ENCODE data around the gene PTGER2. TPM values are rescaled to one million over a fixed set of nuclear protein-coding genes. Genes with fewer than 3 reads are reported as not detected.

The PTGER2 gene
- total RNA-seq, 1 experiment from 2014 or later: 0.10 TPM

- in situ Hi-C loops (cut with HindIII; ENCODE audit: low sequenced_read_pairs): no loop called here
- no peak for DNase-seq (ENCODE audit: low spot score)
Measured at GRCh38 chr14:52303236-52303635, 10.9 kb upstream of the PTGER2 start.

GRCh38 chr14:52304248-52304904 lies 9.7 kb upstream of the PTGER2 start:
- DNase-seq (ENCODE audit: low spot score): no peak
- in situ Hi-C loops (cut with HindIII; ENCODE audit: low sequenced_read_pairs): no loop called here

- no peak for DNase-seq (ENCODE audit: low spot score)
- in situ Hi-C loops (cut with HindIII; ENCODE audit: low sequenced_read_pairs): no loop called here
Measured at GRCh38 chr14:52305014-52305413, 9.1 kb upstream of the PTGER2 start.

- DNase-seq (ENCODE audit: low spot score): no peak
- in situ Hi-C loops (cut with HindIII; ENCODE audit: low sequenced_read_pairs): no loop called here
Measured at GRCh38 chr14:52307376-52307775, 6.7 kb upstream of the PTGER2 start.

- in situ Hi-C loops (cut with HindIII; ENCODE audit: low sequenced_read_pairs): no loop called here
- no peak for DNase-seq (ENCODE audit: low spot score)
Measured at GRCh38 chr14:52307905-52308304, 6.2 kb upstream of the PTGER2 start.

- in situ Hi-C loops (cut with HindIII; ENCODE audit: low sequenced_read_pairs): no loop called here
- no peak for DNase-seq (ENCODE audit: low spot score)
Measured at GRCh38 chr14:52310541-52310940, 3.6 kb upstream of the PTGER2 start.

- in situ Hi-C loops (cut with HindIII; ENCODE audit: low sequenced_read_pairs): no loop called here
- no peak for DNase-seq (ENCODE audit: low spot score)
Measured at GRCh38 chr14:52312931-52313355, 1.2 kb upstream of the PTGER2 start.

- no peak for DNase-seq (ENCODE audit: low spot score)
- in situ Hi-C loops (cut with HindIII; ENCODE audit: low sequenced_read_pairs): no loop called here
Measured at GRCh38 chr14:52313462-52313861, 650 bp upstream of the PTGER2 start.

- DNase-seq (ENCODE audit: low spot score): no peak
- in situ Hi-C loops (cut with HindIII; ENCODE audit: low sequenced_read_pairs): no loop called here
Measured at GRCh38 chr14:52314595-52315354, 663 bp downstream of the PTGER2 start.

- in situ Hi-C loops (cut with HindIII; ENCODE audit: low sequenced_read_pairs): no loop called here
- DNase-seq (ENCODE audit: low spot score): no peak
Measured at GRCh38 chr14:52315355-52315718, 1.2 kb downstream of the PTGER2 start.

- in situ Hi-C loops (cut with HindIII; ENCODE audit: low sequenced_read_pairs): no loop called here
- no peak for DNase-seq (ENCODE audit: low spot score)
Measured at GRCh38 chr14:52318062-52318461, 4.0 kb downstream of the PTGER2 start.

- in situ Hi-C loops (cut with HindIII; ENCODE audit: low sequenced_read_pairs): no loop called here
- DNase-seq (ENCODE audit: low spot score): no peak
Measured at GRCh38 chr14:52318826-52319645, 4.9 kb downstream of the PTGER2 start.

- no peak for DNase-seq (ENCODE audit: low spot score)
- in situ Hi-C loops (cut with HindIII; ENCODE audit: low sequenced_read_pairs): no loop called here
Measured at GRCh38 chr14:52319919-52320318, 5.8 kb downstream of the PTGER2 start.

- in situ Hi-C loops (cut with HindIII; ENCODE audit: low sequenced_read_pairs): no loop called here
- no peak for DNase-seq (ENCODE audit: low spot score)
Measured at GRCh38 chr14:52325126-52325525, 11.0 kb downstream of the PTGER2 start.

GRCh38 chr14:52325630-52326029 lies 11.5 kb downstream of the PTGER2 start:
- in situ Hi-C loops (cut with HindIII; ENCODE audit: low sequenced_read_pairs): no loop called here
- DNase-seq (ENCODE audit: low spot score): no peak

GRCh38 chr14:52327374-52328226 lies 13.5 kb downstream of the PTGER2 start:
- DNase-seq (ENCODE audit: low spot score): no peak
- in situ Hi-C loops (cut with HindIII; ENCODE audit: low sequenced_read_pairs): no loop called here

- no peak for DNase-seq (ENCODE audit: low spot score)
- in situ Hi-C loops (cut with HindIII; ENCODE audit: low sequenced_read_pairs): no loop called here
Measured at GRCh38 chr14:52328276-52328675, 14.2 kb downstream of the PTGER2 start.

GRCh38 chr14:52329678-52330369 lies 15.7 kb downstream of the PTGER2 start:
- DNase-seq (ENCODE audit: low spot score): no peak
- in situ Hi-C loops (cut with HindIII; ENCODE audit: low sequenced_read_pairs): no loop called here

- no peak for DNase-seq (ENCODE audit: low spot score)
- in situ Hi-C loops (cut with HindIII; ENCODE audit: low sequenced_read_pairs): no loop called here
Measured at GRCh38 chr14:52332269-52332668, 18.2 kb downstream of the PTGER2 start.

All from G401 (cell line).